ENCODE measurements around the gene CYSTM1.

DNA sequence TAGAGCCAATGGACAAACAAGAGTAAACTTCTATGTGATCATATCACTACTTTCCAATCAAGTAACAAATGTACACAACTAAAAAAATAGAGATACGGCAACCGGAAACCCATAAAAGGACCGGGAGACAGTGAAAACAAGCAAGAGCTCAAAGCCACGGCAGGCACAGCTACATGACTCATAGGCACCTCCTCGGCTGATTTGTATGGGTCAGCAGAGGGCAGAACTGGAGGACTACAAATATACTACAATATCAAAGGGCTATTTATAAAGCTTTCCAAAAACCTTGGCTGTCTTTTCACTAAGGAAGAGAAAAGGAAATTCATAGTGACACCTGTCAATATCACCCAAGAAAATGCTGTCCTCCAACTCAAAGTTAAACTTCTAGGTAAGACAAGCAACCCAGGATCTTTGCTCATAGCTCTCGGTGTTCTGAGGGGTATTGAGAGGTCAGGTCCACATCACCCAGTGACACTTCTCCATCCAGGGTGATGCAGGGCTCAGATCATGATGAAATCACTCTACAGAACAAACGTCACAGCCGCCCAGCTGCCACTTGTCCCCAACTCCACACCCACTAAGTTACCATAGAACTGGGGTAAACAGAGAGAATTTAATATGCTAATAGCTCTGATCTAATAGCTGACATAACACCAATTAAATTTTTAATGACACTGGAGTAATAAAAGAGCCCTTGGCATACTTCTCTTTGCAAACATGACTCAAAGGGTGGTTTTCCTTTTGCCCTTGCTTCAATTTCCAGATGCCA lies 86.6 kb downstream of the CYSTM1 start:
- TF ChIP-seq, protein P1, sequence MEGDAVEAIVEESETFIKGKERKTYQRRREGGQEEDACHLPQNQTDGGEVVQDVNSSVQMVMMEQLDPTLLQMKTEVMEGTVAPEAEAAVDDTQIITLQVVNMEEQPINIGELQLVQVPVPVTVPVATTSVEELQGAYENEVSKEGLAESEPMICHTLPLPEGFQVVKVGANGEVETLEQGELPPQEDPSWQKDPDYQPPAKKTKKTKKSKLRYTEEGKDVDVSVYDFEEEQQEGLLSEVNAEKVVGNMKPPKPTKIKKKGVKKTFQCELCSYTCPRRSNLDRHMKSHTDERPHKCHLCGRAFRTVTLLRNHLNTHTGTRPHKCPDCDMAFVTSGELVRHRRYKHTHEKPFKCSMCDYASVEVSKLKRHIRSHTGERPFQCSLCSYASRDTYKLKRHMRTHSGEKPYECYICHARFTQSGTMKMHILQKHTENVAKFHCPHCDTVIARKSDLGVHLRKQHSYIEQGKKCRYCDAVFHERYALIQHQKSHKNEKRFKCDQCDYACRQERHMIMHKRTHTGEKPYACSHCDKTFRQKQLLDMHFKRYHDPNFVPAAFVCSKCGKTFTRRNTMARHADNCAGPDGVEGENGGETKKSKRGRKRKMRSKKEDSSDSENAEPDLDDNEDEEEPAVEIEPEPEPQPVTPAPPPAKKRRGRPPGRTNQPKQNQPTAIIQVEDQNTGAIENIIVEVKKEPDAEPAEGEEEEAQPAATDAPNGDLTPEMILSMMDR (IDR thresholded peaks at IDR 0.05 in 4 of 5, conservative IDR thresholded peaks at IDR 0.05 in 1 of 5): no peak
- TF ChIP-seq POLR2A (IDR thresholded peaks at IDR 0.05): peak in 1 of 2 donors; percentile 6
